EH (cell line): ENCODE measurements around the gene RPL10A.
"Not testable (repeated sequence)": the region's sequence is repeated elsewhere in the genome, so short reads cannot be mapped to it uniquely, and the experiment has no call there.

Experiments
- DNase-seq: peaks from one replicate; pipeline ENCODE4 v3.0.0-alpha.2; 2015; ENCODE audit warnings: low read depth

The RPL10A gene

GRCh38 chr6:35468181-35468979 is at the start of gene RPL10A:
Gene RPL10A (plus strand): TSS chr6:35468401. CDS start chr6:35468435, 34 bp downstream.
- DNase-seq, result peak; percentile 97

DNA sequence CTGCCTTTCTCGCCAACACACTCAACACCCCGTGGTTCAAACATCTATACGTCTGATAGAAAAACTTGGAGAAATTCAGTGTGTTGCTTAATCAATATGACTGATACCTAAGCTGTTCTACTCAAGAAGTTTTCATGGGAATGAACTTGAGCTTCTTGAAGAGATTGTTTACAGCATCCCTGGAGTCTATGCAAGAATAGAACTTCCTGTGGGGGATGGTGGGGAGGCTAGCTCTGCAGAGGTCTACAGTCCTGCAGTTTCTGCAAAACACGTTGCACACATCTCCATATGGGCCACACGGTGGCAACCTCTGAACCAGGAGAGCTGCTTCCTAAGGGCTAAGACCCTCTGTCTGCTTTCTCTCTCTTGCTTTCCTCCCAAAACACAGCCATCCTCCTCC is 48.8 kb upstream of the RPL10A start:
- DNase-seq, result peak; percentile 84

GRCh38 chr6:35419961-35420360 is 48.2 kb upstream of the RPL10A start:
- DNase-seq, result no peak

DNA sequence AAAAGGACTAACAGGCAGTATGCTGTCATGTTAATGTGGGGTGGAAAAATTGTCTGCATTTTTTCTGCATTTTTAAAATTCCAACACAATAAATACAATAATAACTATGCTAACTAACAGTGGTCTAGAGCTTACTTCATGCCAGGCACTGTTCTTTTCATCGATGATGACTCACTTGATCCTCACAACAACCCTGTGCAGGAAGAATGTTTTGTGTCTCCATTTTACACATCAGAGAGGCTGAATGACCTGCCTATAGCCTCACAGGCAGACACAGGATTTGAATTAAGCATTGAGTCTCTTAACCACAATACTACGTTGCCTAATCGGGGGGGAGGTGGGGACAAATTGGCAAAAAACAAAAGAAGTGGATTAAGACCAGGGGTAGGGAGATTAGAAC is 42.9 kb upstream of the RPL10A start:
- DNase-seq, result peak; percentile 97

DNA sequence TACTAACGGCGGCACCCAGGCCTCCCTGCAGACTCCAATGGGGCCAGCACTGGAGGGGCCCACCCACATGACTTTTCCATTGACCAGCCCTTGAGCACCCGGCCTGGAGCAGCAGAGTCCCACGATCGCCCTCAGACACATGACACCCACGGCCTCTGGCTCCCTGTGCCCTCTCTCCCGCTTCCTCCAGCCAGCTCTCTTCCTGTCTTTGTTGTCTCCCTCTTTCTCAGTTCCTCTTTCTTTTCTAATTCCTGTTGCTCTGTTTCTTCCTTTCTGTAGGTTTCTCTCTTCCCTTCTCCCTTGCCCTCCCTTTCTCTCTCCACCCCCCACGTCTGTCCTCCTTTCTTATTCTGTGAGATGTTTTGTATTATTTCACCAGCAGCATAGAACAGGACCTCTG is 42.1 kb upstream of the RPL10A start:
- DNase-seq, result no peak

- DNase-seq, result no peak
Measured at GRCh38 chr6:35427435-35427834, 40.8 kb upstream of the RPL10A start.

DNA sequence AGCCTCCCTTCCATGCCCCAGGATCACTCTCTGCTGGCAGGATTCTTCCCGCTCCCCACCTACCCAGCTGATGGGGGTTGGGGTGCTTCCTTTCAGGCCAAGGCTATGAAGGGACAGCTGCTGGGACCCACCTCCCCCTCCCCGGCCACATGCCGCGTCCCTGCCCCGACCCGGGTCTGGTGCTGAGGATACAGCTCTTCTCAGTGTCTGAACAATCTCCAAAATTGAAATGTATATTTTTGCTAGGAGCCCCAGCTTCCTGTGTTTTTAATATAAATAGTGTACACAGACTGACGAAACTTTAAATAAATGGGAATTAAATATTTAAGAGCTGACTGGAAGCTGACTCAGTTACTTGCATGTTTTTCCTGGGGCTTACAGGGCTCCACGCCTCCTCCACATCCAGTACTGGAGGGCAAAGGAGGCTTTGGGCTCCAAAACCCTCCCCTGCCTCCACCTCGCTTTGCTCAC is 40.3 kb upstream of the RPL10A start:
- peak; percentile 90 for DNase-seq

- no peak for DNase-seq
Measured at GRCh38 chr6:35428421-35429149, 39.6 kb upstream of the RPL10A start.

- DNase-seq, result no peak
Measured at GRCh38 chr6:35429463-35429862, 38.7 kb upstream of the RPL10A start.

DNA sequence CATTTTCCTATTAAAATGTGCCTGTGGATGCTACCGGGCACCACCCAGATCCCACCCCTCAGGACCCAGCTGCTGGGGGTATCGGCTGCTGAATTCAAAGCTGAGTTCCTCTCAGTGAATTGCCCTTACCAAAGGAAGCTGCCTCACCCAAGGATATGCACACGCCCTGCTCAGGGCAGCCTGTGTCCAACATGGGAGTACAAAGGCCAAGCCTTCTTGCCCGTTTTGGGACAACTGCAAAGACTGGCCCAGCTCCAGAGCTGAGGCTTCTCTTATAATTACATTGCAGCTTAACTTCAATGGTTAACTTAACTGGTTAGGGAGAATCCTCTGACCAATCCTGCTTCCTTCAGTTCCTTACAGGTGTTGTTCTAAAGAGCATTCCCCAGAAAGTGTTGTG is 35.9 kb upstream of the RPL10A start:
- no peak for DNase-seq

GRCh38 chr6:35432702-35433101 is 35.5 kb upstream of the RPL10A start:
- DNase-seq, result not testable (repeated sequence)

DNA sequence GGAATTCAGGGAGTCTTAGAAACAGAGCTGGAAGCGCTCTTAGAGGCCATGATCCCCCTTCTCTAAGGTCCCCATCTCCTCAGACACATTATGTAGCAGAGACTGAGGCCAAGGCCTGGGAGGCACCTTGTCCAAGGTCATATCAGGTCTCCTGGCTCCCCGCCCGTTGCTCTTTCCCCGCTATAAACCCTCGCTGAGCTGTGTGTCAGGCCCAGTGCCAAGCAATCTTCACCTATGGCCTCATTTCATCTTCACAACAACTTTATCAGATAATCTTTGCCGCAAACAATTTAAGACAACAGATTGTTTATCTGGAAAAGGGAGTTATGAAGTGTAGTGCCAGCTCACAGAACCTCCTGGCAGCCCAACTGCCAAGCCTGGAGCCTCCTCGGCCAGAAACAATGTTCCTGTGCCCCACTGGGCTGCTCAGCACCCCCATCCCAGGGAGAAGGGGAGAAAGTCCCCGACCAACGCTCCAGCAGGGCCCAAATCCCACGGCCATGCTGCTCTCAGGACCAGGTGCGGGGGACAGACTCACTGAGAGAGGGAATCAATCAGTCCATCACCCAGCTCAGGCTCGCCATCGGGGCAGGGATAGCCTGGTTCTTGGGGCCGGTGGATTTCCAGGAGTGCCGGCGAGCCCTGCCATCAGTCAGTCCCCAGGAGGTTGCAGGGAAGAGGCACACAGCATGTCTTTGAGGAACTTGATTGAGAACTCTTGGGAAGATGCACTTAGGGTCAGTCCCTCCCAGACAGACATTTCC is 32.9 kb upstream of the RPL10A start:
- DNase-seq, result no peak

DNA sequence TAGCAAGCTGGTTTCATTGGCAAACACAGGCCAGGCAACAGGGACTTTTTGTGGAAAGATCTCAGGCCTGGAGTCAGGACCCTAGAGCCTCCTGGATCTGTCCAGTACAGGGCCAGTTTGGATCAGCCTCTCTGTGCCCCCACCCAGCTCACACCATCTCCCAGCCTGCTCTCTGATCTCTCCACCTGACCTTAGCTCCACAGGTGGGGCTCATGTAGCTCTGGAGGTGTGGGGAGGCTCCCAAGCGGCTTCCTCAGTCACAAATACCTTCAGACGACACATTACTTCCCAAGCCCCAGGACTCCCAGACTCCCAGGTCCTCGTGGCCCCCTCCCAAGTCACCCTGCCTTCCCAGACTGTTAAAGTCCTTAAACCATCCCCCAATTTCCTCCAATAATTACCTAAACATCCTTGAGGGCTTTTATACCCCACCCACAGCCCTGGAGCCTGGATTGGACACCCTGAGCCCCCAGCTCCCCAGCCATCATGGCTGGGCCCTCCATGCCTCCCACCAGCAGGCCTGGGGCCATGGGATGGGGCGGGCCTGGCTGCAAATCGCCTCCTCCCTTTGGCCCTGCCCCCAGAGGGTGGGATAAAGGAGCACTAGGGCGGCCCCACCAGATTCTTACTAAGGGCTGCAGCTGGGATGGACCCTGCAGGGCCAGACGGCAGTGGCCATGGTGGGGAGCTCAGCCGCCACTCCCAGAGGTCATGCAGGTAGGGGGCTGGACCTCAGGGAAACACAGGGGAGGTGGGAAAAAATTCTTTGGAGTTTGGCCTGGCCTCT is 31.9 kb upstream of the RPL10A start:
- DNase-seq, result no peak

DNA sequence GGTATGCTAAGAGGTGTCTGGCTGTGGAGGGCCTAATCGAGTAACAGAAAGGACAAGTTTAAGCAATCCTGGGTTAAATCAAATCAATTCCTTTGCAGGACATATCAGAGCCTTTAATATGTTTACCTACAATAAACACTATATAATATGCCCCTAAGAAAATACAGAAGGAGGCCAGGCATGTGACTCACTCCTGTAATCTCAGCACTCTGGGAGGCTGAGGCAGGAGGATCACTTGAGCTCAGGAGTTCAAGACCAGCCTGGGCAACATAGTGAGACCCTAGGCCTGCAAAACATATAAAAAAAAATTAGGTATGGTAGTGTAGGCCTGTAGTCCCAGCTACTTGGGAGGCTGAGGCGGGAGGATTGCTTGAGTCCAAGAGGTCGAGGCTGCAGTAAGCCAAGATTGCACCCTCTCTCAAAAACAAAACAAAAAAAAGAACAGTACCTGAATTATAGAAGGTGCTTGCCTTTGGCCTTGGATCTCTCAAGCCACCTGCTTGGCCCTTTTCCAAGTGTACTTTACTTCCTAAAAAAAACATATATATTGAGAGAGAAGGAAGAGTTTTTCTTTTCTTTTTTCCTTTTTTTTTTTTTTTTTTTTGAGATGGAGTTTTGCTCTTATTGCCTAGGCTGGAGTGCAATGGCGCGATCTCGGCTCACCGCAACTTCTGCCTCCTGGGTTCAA is 29.7 kb upstream of the RPL10A start:
- not testable (repeated sequence) for DNase-seq

GRCh38 chr6:35439308-35439707 is 28.9 kb upstream of the RPL10A start:
- DNase-seq, result no peak

DNA sequence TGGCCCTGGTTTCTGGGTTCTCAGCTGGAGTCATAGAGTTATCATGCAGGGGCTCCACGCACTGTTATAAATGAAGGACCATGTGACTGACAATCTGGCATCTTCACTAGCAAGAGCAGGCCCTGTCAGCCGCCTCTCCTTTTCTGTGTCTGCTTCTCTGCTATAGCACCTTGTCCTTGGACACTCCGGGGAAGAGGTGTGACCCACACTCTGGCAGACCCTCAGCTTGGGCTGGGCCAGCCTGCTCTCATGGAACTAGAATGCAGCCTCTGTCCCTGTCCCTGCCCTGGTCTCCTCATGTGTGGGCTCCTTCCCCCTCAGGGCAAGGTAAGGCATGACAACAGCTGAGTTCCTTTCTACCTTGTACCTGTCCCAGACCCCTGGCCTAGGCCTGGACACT is 27.0 kb upstream of the RPL10A start:
- DNase-seq, result no peak

GRCh38 chr6:35441642-35442041 is 26.6 kb upstream of the RPL10A start:
- DNase-seq, result no peak

GRCh38 chr6:35442693-35443092 is 25.5 kb upstream of the RPL10A start:
- no peak for DNase-seq

- no peak for DNase-seq
Measured at GRCh38 chr6:35443341-35444030, 24.7 kb upstream of the RPL10A start.

DNA sequence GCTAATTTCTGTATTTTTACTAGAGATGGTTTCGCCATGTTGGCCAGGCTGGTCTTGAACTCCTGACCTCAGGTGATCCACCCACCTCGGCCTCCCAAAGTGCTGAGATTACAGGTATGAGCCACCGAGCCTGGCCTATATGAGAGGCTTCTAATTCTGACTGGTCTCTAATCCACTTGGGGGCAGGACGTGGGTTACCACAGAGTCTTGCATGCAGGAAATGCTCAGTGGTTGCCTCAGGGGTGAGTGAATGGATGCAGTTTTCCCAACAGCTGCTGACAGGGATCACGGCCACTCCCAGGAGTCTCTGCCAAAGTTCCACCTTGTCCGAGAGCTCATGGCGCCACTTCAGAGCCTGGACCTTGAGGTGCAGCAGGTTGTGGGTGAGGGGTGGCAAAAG is 22.5 kb upstream of the RPL10A start:
- DNase-seq, result peak; percentile 62

DNA sequence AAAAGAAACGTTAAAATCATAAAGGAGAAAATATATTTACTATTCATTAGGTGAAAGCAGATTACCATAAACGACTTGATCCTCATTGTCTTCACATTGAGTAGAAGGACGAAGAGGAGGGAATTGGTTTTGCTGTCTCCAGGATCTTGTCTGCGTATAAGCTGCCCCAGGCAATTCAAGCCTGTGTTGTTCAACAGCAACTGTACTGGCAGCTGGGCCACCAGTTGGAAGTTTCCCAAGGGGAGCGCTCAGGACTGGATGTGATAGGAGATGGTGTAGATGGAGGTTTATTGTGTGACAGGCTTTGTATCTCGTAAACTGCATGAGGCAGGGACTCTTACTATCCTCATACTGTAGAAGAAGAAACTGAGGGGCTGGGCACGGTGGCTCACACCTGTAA is 20.0 kb upstream of the RPL10A start:
- peak; percentile 13 for DNase-seq
